ENCODE measurements around the gene DGKI. TPM values are rescaled to one million over a fixed set of nuclear protein-coding genes. Genes with fewer than 3 reads are reported as not detected.

The DGKI gene
- total and polyA plus RNA-seq, 2 of the 13 experiments (the other 11 are each of a cell fraction or from before 2014, with no cell fraction given) = 0.09 to 0.17 TPM

DNA sequence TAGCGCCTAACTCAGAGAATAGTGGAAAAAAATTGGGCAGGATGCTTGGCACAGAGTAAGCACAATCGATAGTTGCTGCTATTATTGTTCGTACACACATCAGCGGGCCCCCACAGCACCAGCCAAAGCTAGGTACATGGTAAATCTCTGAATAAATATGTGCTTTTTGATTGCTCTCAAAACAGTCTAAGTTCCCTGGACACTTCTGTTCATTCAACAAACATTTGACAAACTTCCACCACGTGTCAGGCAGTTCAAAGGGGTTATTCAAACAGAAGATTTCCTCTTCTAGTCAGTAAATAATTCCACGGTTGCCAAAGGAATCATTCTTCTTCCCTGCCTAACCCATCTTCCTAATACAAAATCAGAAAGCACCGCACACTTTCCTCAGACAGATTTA lies 150.8 kb downstream of the DGKI start (continued):
- TF ChIP-seq, protein P1, sequence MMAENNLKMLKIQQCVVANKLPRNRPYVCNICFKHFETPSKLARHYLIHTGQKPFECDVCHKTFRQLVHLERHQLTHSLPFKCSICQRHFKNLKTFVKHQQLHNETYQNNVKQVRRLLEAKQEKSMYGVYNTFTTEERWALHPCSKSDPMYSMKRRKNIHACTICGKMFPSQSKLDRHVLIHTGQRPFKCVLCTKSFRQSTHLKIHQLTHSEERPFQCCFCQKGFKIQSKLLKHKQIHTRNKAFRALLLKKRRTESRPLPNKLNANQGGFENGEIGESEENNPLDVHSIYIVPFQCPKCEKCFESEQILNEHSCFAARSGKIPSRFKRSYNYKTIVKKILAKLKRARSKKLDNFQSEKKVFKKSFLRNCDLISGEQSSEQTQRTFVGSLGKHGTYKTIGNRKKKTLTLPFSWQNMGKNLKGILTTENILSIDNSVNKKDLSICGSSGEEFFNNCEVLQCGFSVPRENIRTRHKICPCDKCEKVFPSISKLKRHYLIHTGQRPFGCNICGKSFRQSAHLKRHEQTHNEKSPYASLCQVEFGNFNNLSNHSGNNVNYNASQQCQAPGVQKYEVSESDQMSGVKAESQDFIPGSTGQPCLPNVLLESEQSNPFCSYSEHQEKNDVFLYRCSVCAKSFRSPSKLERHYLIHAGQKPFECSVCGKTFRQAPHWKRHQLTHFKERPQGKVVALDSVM (CRISPR knock-in tag; IDR thresholded peaks at IDR 0.05) = no peak
- peak; percentile 63 for TF ChIP-seq PPARG (CRISPR knock-in tag; conservative IDR thresholded peaks at IDR 0.05)
- peak in 1 of 2 experiments; percentile 55; a peak in 1 of 4 replicates for TF ChIP-seq KLF16 (CRISPR knock-in tag; IDR thresholded peaks at IDR 0.05)
- TF ChIP-seq ZNF142 (CRISPR knock-in tag; IDR thresholded peaks at IDR 0.05) = no peak
- no peak for TF ChIP-seq SOX6 (IDR thresholded peaks at IDR 0.05)
- TF ChIP-seq SOX6 (CRISPR knock-in tag; IDR thresholded peaks at IDR 0.05) = peak; percentile 94
- no peak for TF ChIP-seq HNRNPK (IDR thresholded peaks at IDR 0.05; ENCODE audit: low read depth, low read length, poor library complexity, severe bottlenecking)
- TF ChIP-seq KDM6A (CRISPR knock-in tag; IDR thresholded peaks at IDR 0.05; ENCODE audit: low read depth) = peak; percentile 32; the same call in 1 of the 2 replicates
- TF ChIP-seq BHLHE40 (IDR thresholded peaks at IDR 0.05; ENCODE audit: low read length) = peak; percentile 76
- TF ChIP-seq ZNF557 (CRISPR knock-in tag; IDR thresholded peaks at IDR 0.05) = peak; percentile 49; the same call in 1 of the 2 replicates
- peak; percentile 75 for TF ChIP-seq ARNTL (CRISPR knock-in tag; IDR thresholded peaks at IDR 0.05)
- peak; percentile 89 for TF ChIP-seq ISL2 (CRISPR knock-in tag; IDR thresholded peaks at IDR 0.05)
- peak; percentile 80; the same call in 1 of the 2 replicates for TF ChIP-seq SMYD3 (CRISPR knock-in tag; IDR thresholded peaks at IDR 0.05)
- TF ChIP-seq ZSCAN9 (CRISPR knock-in tag; IDR thresholded peaks at IDR 0.05; ENCODE audit: borderline replicate concordance) = peak; percentile 72; the same call in 1 of the 2 replicates
- TF ChIP-seq TBX3 (IDR thresholded peaks at IDR 0.05; ENCODE audit: borderline replicate concordance) = peak; percentile 93
- TF ChIP-seq PHF21A (CRISPR knock-in tag; IDR thresholded peaks at IDR 0.05) = 0 out of 2 replicates have a peak, but pooled peaks have one; percentile 58
- peak; percentile 52; the same call in 1 of the 2 replicates for TF ChIP-seq ZNF124 (CRISPR knock-in tag; IDR thresholded peaks at IDR 0.05)
- TF ChIP-seq CREM (IDR thresholded peaks at IDR 0.05) = peak; percentile 72
- TF ChIP-seq CREM (CRISPR knock-in tag; IDR thresholded peaks at IDR 0.05) = no peak
- peak; percentile 99 for TF ChIP-seq PITX1 (CRISPR knock-in tag; IDR thresholded peaks at IDR 0.05)
- peak; percentile 76; the same call in 1 of the 2 replicates for TF ChIP-seq DPF2 (CRISPR knock-in tag; IDR thresholded peaks at IDR 0.05; ENCODE audit: borderline replicate concordance, low read depth)
- TF ChIP-seq, protein P2, sequence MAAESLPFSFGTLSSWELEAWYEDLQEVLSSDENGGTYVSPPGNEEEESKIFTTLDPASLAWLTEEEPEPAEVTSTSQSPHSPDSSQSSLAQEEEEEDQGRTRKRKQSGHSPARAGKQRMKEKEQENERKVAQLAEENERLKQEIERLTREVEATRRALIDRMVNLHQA (CRISPR knock-in tag; IDR thresholded peaks at IDR 0.05) = peak; percentile 72; the same call in 1 of the 2 replicates
- TF ChIP-seq ISX (CRISPR knock-in tag; conservative IDR thresholded peaks at IDR 0.05) = no peak
- no peak for TF ChIP-seq ZNF205 (CRISPR knock-in tag; IDR thresholded peaks at IDR 0.05)
- no peak for TF ChIP-seq ZNF33B (CRISPR knock-in tag; IDR thresholded peaks at IDR 0.05)
- TF ChIP-seq HMG20B (CRISPR knock-in tag; conservative IDR thresholded peaks at IDR 0.05) = peak; percentile 94
